Measurements from ENCODE around the gene MS4A10. TPM values are rescaled to one million over a fixed set of nuclear protein-coding genes. Genes with fewer than 3 reads are reported as not detected.

MS4A10 gene
- total RNA-seq, 2 donors from 2014 or later: 0.45 TPM; not detected in 1

DNA sequence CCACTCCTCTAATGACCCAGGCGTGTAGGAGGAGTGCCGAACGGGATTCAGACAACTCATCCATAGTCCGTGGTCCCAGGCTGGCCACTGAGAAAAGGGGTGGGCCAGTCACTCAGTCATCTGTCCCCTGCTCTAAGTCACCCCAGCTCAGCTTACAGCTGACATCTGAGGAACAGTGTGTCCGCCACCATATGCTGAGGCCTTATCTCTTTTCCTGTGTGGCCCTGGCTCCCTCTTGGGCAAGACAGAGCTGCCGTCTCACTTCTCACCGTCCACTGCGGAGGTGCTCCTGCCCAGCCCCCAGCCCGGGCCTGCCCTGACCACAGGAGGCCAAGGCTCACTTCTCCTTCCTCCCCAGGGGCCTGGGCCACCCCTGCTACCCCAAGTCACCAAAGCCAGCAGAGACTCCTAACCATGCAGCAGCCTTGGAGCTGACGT, 63.6 kb downstream of the MS4A10 start:
- no peak overlapping the region for H3K4me3 ChIP-seq
- no peak for DNase-seq (ENCODE audit: low spot score)
- H3K9me3 ChIP-seq: no peaks in the 10 kb centered on the region
- WGBS: 89% methylated on average over 10 of the region's 10 CpGs
- H3K27me3 ChIP-seq (replicated peaks; ENCODE audit: insufficient read depth): no peaks in the 10 kb centered on the region
- intact Hi-C loops (cut with DNase I): no loop called here
- peaks cover 3 to 10% of the 10 kb centered on the region in 2 donors for H3K36me3 ChIP-seq
- TF ChIP-seq POLR2A (IDR thresholded peaks at IDR 0.05): no peak
- no peak for TF ChIP-seq POLR2AphosphoS5 (IDR thresholded peaks at IDR 0.05)
- TF ChIP-seq, protein P1, sequence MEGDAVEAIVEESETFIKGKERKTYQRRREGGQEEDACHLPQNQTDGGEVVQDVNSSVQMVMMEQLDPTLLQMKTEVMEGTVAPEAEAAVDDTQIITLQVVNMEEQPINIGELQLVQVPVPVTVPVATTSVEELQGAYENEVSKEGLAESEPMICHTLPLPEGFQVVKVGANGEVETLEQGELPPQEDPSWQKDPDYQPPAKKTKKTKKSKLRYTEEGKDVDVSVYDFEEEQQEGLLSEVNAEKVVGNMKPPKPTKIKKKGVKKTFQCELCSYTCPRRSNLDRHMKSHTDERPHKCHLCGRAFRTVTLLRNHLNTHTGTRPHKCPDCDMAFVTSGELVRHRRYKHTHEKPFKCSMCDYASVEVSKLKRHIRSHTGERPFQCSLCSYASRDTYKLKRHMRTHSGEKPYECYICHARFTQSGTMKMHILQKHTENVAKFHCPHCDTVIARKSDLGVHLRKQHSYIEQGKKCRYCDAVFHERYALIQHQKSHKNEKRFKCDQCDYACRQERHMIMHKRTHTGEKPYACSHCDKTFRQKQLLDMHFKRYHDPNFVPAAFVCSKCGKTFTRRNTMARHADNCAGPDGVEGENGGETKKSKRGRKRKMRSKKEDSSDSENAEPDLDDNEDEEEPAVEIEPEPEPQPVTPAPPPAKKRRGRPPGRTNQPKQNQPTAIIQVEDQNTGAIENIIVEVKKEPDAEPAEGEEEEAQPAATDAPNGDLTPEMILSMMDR (IDR thresholded peaks at IDR 0.05): no peak
- H3K4me1 ChIP-seq (replicated peaks): peaks cover 18% of the 10 kb centered on the region
- H3K27ac ChIP-seq: no peak overlapping the region

DNA sequence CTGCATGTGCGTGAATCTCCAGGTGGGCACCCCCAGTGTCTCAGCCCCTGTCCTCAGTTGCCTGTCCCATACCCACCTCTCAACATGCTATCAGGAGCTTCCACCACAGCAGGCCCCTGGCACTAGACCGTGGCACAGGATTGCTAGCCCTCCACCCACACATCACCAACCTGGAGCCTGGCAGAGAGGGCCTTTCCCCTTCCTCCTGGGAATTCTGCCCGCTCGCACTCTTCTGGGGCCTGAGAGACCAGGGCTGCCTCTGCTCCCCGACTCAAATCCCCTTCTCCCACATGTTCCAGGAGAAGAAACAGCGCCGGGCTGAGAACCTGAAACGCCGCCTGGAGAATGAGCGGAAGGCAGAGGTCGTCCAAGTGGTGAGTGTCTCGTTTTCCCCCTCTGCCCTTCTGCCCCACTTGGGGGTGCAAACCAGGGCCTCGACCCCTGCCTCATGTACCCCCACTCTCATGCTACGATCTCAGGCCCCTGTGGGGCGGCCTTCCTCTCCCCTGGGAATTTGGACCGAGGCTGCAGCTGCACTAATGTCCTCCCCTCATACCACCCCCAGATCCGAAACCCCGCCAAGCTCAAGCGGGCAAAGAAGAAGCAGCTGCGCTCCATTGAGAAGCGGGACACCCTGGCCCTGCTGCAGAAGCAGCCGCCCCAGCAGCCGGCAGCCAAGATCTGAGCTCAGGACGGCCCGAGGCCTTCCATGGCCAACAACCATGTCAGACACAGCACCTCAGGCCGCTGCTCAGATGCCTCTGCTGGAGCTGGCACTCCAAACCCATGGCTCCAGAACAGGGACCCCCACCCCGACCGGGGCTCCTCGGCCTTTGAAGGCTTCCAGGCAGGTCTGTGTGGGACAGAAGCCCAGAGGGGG, 64.7 kb downstream of the MS4A10 start:
- TF ChIP-seq POLR2A (IDR thresholded peaks at IDR 0.05) (no peak), POLR2AphosphoS5 (IDR thresholded peaks at IDR 0.05) (no peak)
- TF ChIP-seq, protein P1 (IDR thresholded peaks at IDR 0.05): no peak
- H3K27ac ChIP-seq: no peak overlapping the region
- H3K27me3 ChIP-seq (replicated peaks; ENCODE audit: insufficient read depth): no peaks in the 10 kb centered on the region
- intact Hi-C loops (cut with DNase I): no loop called here
- peaks cover 3 to 10% of the 10 kb centered on the region in 2 donors for H3K36me3 ChIP-seq
- H3K4me1 ChIP-seq (replicated peaks): peaks cover 10% of the 10 kb centered on the region
- no peaks in the 10 kb centered on the region for H3K9me3 ChIP-seq
- H3K4me3 ChIP-seq: no peak overlapping the region
- no peak for DNase-seq (ENCODE audit: low spot score)
- 88% methylated on average over 27 of the region's 29 CpGs for WGBS

Other genes with a start within 250 kb of the MS4A10 start
- gene MS4A8, start 85.7 kb upstream of the MS4A10 start, total RNA-seq: 1 to 10 TPM in 1 of 2 donors, under 1 TPM in 1; 0.68 to 1.1 TPM
- gene MS4A18, start 60.6 kb upstream of the MS4A10 start, total RNA-seq: not detected
- not detected for gene MS4A15, start 28.5 kb upstream of the MS4A10 start, total RNA-seq
- 10 to 100 TPM; 48.7 to 56.7 TPM for gene CCDC86, start 56.8 kb downstream of the MS4A10 start, total RNA-seq
- gene PTGDR2, start 70.6 kb downstream of the MS4A10 start, total RNA-seq: under 1 TPM; 0.34 to 0.46 TPM
- under 1 TPM; 0.68 to 0.80 TPM for gene ZP1, start 82.2 kb downstream of the MS4A10 start, total RNA-seq
- gene PRPF19, start 121.3 kb downstream of the MS4A10 start, total RNA-seq: 100 to 1,000 TPM; 147 to 181 TPM
- 100 to 1,000 TPM; 106 to 122 TPM for gene TMEM109, start 128.8 kb downstream of the MS4A10 start, total RNA-seq
- gene TMEM132A, start 139.1 kb downstream of the MS4A10 start, total RNA-seq: 10 to 100 TPM; 18.7 to 44.5 TPM
- 10 to 100 TPM in 1 of 2 donors, 1 to 10 TPM in 1; 3.3 to 19.4 TPM for gene SLC15A3, start 166.8 kb downstream of the MS4A10 start, total RNA-seq
- gene CD6, start 186.3 kb downstream of the MS4A10 start, total RNA-seq: 1 to 10 TPM in 1 of 2 donors, under 1 TPM in 1; 0.51 to 1.2 TPM